OCI-LY3 (cell line): ENCODE results near the gene SVOPL.
"Not testable (repeated sequence)": the region's sequence is repeated elsewhere in the genome, so short reads cannot be mapped to it uniquely, and the experiment has no call there.

Experiments used
- H2AFZ ChIP-seq: fragments of 200-600, 300-600 bp; shearing (Covaris generic); 2 replicates; pipeline ENCODE4 v1.6.0; 2014; ENCODE audit warnings: antibody characterized with exemption, low read depth, low read length
- H3K27ac ChIP-seq: fragments of 200-600, 300-600 bp; sonication (generic); 2 replicates; pipeline ENCODE4 v1.5.1; 2014; ENCODE audit warnings: mild to moderate bottlenecking, low read length, moderate library complexity, mixed read lengths
- H3K27me3 ChIP-seq: fragments of 200-600, 300-600 bp; sonication (generic); 2 replicates; pipeline ENCODE4 v1.6.1; 2014; ENCODE audit warnings: low read depth, low read length, mixed read lengths
- H3K36me3 ChIP-seq: fragments of 200-600, 300-600 bp; sonication (generic); replicated peaks from 2 replicates; pipeline ENCODE3; 2014; ENCODE audit warnings: low read depth, low read length, mixed read lengths
- H3K4me1 ChIP-seq: fragments of 300-600, 200-600 bp; sonication (generic); 2 replicates; pipeline ENCODE4 v1.6.1; 2014; ENCODE audit warnings: low read length, mixed read lengths
- H3K4me2 ChIP-seq: fragments of 200-600, 300-600 bp; sonication (generic); 2 replicates; pipeline ENCODE4 v1.6.1; 2014; ENCODE audit warnings: low read length, mixed read lengths
- H3K4me3 ChIP-seq: fragments of 300-600, 200-600 bp; sonication (generic); 2 replicates; pipeline ENCODE4 v1.5.1; 2014; ENCODE audit warnings: antibody characterized with exemption, mild to moderate bottlenecking, low read length, moderate library complexity
- H3K79me2 ChIP-seq: fragments of 300-600, 200-600 bp; shearing (Covaris generic); 2 replicates; pipeline ENCODE4 v1.6.1; 2014; ENCODE audit warnings: mild to moderate bottlenecking, low read length, mixed read lengths
- H3K9ac ChIP-seq: fragments of 300-600, 200-600 bp; shearing (Covaris generic); 2 replicates; pipeline ENCODE4 v1.6.0; 2014; ENCODE audit warnings: mild to moderate bottlenecking, low read length, moderate library complexity
- H3K9me3 ChIP-seq: fragments of 200-600, 300-600 bp; shearing (Covaris generic); 2 replicates; pipeline ENCODE4 v1.6.1; 2014; ENCODE audit warnings: low read length, mixed read lengths; ENCODE audit not compliant: insufficient read depth
- H4K20me1 ChIP-seq: fragments of 200-600, 300-600 bp; sonication (generic); 2 replicates; pipeline ENCODE4 v1.6.1; 2016; ENCODE audit warnings: low read length, mixed read lengths; ENCODE audit not compliant: insufficient read depth
- CTCF ChIP-seq: fragments of 200-600, 300-600 bp; sonication (generic); IDR thresholded peaks from 2 replicates; pipeline ENCODE4 v1.5.1; 2014; ENCODE audit warnings: antibody characterized with exemption, low read length, low read depth
- EZH2phosphoT487 ChIP-seq: fragments of 200-600 bp; shearing (Covaris generic); IDR thresholded peaks from 2 replicates; pipeline ENCODE4 v1.6.1; 2018; ENCODE audit warnings: antibody characterized with exemption, mixed run types, low read depth

Gene SVOPL

GRCh38 chr7:138701537-138701923 lies 368 bp upstream of the SVOPL start:
- Histone ChIP-seq H2AFZ (no peak overlapping the region), H3K27me3 (no peaks in the 10 kb centered on the region), H3K36me3 (no peaks in the 10 kb centered on the region), H3K4me3 (no peak overlapping the region), H3K27ac (no peak overlapping the region), H4K20me1 (no peaks in the 10 kb centered on the region), H3K4me2 (no peak overlapping the region), H3K9ac (no peak overlapping the region), H3K79me2 (no peaks in the 10 kb centered on the region), H3K4me1 (no peaks in the 10 kb centered on the region), H3K9me3 (no peaks in the 10 kb centered on the region)
- no peak for TF ChIP-seq EZH2phosphoT487
- TF ChIP-seq CTCF = no peak

- no peaks in the 10 kb centered on the region for H3K9me3 ChIP-seq
- TF ChIP-seq EZH2phosphoT487 (no peak), CTCF (no peak)
- H3K79me2 ChIP-seq = no peaks in the 10 kb centered on the region
- no peak overlapping the region for H2AFZ ChIP-seq
- no peaks in the 10 kb centered on the region for H3K27me3 ChIP-seq
- H3K36me3 ChIP-seq = no peaks in the 10 kb centered on the region
- H3K4me1 ChIP-seq = no peaks in the 10 kb centered on the region
- H3K4me3 ChIP-seq = no peak overlapping the region
- H3K4me2 ChIP-seq = no peak overlapping the region
- no peaks in the 10 kb centered on the region for H4K20me1 ChIP-seq
- H3K27ac ChIP-seq = no peak overlapping the region
- H3K9ac ChIP-seq = no peak overlapping the region
Observed at GRCh38 chr7:138699661-138700060, 1.5 kb downstream of the SVOPL start.

- Histone ChIP-seq H4K20me1 (no peaks in the 10 kb centered on the region), H3K4me2 (no peak overlapping the region), H3K4me1 (no peaks in the 10 kb centered on the region), H3K36me3 (no peaks in the 10 kb centered on the region), H3K27ac (no peak overlapping the region), H2AFZ (no peak overlapping the region), H3K27me3 (no peaks in the 10 kb centered on the region), H3K4me3 (no peak overlapping the region), H3K79me2 (no peaks in the 10 kb centered on the region), H3K9ac (no peak overlapping the region), H3K9me3 (no peaks in the 10 kb centered on the region)
- TF ChIP-seq EZH2phosphoT487 (no peak), CTCF (no peak)
Observed at GRCh38 chr7:138698281-138698680, 2.9 kb downstream of the SVOPL start.

GRCh38 chr7:138697535-138698182 lies 3.5 kb downstream of the SVOPL start:
- H3K4me3 ChIP-seq = no peak overlapping the region
- H3K36me3 ChIP-seq = no peaks in the 10 kb centered on the region
- no peaks in the 10 kb centered on the region for H3K9me3 ChIP-seq
- H4K20me1 ChIP-seq = no peaks in the 10 kb centered on the region
- no peak overlapping the region for H3K9ac ChIP-seq
- H3K27me3 ChIP-seq = no peaks in the 10 kb centered on the region
- H3K4me1 ChIP-seq = no peaks in the 10 kb centered on the region
- no peak overlapping the region for H3K4me2 ChIP-seq
- no peaks in the 10 kb centered on the region for H3K79me2 ChIP-seq
- no peak overlapping the region for H2AFZ ChIP-seq
- TF ChIP-seq CTCF = no peak
- TF ChIP-seq EZH2phosphoT487 = no peak
- no peak overlapping the region for H3K27ac ChIP-seq

- not testable (repeated sequence) for H3K4me2 ChIP-seq, H2AFZ ChIP-seq, H3K27ac ChIP-seq, H3K9me3 ChIP-seq, H3K4me3 ChIP-seq, H3K36me3 ChIP-seq, H3K79me2 ChIP-seq, H3K9ac ChIP-seq, H3K27me3 ChIP-seq, H4K20me1 ChIP-seq, H3K4me1 ChIP-seq
Observed at GRCh38 chr7:138695776-138696175, 5.4 kb downstream of the SVOPL start.
